ENCODE data around the gene TMEM187.

The TMEM187 gene

DNA sequence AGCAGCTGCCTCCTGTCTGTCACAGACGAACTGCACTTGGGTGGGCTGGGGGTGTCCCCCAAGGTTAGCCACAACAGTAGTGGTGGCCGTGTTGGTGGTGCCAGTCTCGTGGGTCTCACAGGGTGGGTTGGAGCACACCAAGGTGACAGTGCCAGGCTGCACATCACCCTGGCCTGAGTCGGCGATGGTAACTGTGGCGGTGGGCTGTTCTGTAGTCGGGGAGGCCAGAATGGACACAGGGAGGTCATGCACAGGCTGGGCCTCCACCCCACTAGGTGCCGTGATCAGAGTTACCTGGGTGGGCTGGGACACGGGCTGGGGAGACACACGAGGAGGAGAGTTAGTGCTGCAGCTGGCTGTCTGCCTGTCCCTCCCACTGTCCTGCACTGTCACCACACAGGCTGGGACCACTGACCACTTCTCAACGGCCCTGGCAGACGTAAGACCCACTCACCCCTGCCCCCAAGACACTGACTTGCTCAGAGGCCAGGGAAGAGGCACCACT is 17.3 kb upstream of the TMEM187 start:
- no peak for DNase-seq (ENCODE audit: low spot score)

DNA sequence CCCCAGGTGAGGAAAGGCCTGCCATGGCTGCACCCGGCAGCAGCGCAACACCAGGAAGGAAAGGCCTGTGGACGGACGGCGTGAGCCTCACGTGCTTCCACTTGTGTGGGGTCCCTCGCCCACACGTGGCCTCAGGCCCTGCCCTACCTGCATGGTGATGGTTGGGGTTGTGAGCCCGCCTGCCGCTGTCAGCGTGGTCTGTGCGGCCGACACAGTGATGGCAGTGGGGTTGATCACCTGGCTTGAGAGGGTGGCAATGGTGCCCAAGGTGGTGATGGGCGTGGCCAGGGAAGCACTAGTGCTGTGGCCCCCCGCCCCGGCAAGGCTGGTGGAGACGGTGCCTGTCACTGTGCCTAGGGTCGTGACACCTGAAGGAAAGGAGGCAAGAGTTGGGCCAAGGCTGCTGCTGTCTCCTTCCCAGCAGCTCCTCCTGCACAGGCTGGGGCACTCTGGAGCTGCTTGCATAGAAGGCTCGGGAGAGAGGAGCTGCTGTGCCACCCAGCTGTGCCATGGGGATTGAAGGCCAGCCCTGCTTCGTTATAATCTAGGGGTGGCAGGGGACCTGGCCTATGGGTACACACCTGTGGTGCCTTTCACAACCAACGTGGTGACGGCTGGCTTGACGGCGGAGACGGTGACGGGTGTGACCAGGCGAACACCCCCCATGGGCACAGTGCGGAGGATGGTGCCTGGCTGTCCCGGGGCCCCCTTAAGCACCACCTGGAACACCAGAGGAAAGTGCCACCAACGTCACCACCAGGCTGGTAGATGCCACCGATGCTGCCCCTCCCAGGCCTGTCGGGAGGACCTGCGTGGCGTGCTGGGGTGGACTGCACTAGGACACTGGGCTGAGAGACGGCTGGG is 16.3 kb upstream of the TMEM187 start:
- no peak for DNase-seq (ENCODE audit: low spot score)

DNA sequence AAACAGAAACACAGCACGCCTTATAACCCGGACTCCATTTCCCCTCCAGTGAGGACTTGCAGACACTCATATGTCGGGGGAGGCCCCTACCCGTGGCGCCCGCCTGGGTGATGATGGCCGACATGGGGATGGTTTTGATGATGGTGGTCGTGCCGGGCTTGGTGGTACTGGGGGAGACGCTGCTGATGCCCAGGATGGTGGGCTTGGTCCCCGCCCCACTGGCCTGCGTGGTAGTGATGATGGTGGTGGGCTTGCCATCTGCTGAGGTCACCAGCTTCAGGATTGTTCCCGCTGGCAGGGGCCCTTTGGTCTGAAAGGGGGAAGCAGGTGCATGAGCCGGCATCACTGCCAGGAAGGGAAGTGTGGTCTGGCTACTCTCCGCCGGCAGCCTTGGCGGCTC is 15.3 kb upstream of the TMEM187 start:
- DNase-seq (ENCODE audit: low spot score) = no peak

DNA sequence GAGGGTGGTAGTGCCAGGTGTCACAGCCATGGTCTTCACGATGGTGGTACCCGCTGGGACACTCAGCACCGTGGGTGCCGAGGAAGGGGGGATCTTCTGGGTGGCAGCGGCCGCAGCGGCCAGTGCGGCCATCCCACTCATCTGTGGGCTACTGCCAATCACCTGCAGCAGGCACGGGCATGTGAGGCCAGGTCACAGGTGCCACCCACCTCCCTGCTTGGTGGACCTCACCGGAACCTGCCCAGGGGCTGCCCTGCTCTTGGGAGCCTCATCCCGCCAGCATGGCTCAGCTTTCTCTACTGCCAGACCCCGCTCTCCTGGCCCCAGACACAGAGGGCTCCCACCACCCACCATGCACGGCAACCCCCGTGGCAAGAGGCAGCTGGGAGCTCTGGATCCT is 13.9 kb upstream of the TMEM187 start:
- DNase-seq (ENCODE audit: low spot score) = no peak

DNA sequence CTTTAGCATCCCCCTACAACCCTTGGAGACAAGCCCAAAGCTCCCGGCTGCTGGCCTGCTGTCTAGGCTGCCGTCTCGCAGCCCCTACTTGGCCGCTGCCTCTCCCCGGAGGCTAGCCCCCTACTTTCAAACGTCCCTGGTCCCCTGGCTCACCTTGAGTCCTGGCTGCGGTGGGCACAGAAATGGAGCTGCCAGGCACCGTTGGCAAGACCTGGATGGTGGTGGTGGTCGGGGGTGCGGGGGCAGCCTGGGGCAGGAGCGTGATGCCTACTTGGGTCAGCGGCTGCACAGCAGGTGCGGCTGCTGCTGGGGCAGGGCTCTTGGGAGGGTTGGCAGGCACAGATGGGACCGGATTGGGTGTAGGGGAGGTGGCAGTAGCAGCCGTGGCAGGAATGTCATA is 12.9 kb upstream of the TMEM187 start:
- DNase-seq (ENCODE audit: low spot score) = no peak

DNA sequence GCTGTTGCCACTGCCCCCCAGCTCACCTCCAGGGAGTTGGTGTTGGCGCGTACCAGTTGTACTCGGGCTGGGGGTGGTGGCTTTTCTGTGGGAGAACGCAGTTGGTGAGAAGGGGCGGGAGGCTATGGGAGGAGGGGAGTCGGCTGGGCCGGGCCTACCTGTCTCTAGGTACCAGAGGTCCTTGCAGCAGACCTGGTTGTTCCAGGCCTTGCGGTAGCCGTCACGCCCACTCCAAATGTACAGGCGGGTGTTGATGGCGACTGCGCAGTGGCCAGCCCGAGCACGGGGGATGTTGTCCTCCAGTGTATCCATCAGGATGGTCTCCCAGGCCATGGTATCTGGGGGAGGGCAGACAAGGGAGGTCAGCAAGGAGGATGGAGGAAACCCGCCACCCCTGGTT is 12.5 kb upstream of the TMEM187 start:
- no peak for DNase-seq (ENCODE audit: low spot score)

DNA sequence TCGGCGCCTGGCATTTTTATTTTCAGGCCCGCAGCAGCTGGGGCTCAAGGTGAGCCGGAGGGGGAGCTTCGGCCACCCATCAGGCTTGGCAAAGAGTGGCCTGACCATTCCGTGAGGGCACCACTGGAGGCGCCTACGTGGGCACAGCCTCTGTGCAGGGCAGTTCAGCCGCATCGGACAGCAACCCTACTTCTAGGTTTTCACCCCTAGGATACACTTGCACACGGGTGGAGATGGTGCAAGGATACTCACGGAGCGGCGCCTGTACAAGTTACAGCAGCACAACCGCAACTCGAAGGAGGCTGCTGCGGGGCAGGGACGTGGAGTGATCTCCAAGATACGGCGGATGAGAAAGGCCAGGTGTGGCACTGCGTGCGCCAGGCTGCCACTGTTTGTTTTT is 11.8 kb upstream of the TMEM187 start:
- DNase-seq (ENCODE audit: low spot score) = no peak

DNA sequence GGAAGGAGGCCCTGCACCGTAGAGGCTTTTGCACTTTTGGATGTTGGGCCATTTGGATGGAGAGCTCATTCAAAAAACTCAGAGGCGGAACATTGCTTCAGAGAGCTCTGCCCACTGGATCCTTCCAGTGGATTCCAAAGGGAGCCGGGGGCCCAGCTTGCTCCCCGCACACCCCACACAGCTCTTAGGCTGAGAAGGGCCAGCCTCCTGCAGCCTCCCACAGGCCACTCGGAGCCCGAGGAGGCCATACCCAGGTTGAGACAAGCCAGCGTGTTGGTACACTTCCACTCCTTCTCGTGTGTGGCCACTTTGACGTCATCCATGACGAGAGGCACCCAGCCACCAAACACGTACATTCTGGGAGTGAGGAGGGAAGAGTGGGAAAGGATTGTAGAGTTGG is 11.3 kb upstream of the TMEM187 start:
- DNase-seq (ENCODE audit: low spot score) = no peak

DNA sequence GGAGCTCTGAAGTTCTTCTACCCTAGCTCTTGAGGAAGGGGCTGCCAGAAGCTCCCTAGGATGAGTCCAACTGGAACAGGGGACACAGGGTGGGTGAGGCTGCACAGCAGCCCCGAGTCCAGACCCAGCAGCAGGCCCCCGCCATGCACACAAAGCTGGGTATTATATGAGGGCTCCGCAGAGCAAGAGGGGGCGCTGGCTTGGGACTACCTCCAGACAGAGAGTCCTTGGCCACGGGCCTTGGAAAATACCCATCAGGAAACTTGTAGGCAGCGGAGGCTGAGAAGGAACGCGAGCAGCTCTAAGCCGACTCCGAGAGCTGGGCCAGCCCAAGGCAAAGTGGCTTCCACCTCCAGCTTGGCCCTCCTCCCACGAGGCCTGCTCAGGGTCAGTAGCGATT is 9.0 kb upstream of the TMEM187 start:
- no peak for DNase-seq (ENCODE audit: low spot score)

DNA sequence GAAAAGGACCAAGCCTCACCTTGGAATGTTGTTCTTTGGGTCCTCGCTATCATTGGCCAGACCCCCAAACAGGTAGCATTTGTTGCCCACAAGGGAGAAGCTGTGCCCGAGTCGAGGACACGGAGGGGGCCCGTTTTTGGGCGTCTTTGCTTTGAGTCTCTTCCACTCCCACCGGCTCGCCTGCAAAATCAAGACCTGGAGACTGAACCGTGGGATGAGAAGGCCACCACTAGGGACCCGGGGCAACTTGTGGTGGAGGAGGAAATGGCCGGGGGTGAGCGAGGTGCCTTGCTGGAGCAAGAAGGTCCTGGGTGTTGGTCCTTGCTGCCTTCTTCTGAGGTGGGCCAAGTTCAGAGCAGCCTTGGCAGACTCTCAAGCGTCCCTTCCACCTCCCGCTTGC is 8.4 kb upstream of the TMEM187 start:
- no peak for DNase-seq (ENCODE audit: low spot score)

DNA sequence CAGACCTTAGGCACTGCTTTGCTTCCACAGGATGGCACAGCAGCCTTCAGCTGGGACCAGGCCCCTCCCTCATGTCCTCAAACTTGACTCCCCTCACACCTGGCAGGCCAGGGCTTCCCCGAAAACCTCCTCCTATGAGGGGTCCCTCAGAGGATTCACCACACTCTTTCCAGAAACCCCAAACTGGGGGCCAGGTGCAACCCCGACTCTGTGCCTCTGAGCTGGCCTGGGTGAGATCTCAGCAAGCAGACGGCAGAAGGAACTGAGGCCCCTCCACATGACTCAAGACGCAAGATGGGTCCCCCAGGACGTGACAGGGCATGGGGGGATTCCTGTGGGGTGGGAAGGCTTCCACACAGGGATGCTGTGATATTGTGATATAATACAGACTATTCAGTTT is 7.1 kb upstream of the TMEM187 start:
- DNase-seq (ENCODE audit: low spot score) = no peak

DNA sequence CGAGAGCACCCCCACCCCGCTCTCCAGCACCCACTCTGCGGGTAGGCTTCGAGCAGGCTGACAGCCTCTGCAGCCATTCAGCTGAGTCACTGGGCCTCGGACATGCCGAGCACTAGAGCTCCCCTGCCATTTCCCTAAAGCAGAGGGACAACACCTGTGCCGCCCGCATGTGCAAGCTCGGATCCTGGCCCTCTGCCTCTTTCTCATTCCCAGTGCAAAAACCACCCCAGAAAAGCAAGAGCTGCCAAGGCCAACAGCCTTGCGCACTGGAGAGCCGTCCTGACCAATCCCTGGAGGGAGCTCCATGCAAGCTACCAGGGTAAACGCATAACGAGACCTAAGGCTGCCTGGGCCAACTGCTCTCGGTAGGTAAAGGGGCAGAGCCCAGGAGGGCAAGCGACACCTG is 6.3 kb upstream of the TMEM187 start:
- no peak for DNase-seq (ENCODE audit: low spot score)

DNA sequence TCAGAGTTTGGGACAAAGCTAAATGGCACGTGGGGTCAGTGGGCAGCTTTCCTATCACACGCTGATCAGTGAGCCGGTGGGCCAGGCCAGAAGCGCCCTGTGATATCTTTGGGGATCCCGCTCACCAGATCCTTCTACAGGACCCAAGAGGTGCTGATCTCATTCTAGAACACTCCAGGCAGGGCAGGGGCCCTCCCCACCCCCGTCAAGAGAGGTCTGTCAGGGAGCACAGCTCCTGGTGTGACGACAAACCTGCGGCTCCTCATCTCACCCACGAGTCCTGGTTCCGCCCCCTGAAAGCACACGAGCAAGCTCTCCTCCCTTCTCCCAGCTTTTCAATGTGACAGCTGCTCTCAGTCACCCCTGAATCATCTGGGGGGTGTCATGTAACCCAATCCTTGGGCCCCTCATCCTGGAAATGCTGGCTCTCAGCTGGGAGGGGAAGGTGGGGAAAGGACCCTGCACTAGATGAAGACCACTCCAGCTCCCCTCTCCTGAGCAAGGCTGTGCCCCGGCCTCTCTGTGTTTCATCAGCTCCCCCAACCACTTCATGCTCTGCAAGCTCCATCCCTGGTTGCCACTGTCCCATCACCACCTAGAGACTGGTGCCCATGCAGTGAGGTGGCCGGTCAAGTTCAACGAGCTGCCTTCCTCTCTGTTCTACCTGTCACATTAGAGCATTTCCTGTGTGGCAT is 5.6 kb upstream of the TMEM187 start:
- no peak for DNase-seq (ENCODE audit: low spot score)

DNA sequence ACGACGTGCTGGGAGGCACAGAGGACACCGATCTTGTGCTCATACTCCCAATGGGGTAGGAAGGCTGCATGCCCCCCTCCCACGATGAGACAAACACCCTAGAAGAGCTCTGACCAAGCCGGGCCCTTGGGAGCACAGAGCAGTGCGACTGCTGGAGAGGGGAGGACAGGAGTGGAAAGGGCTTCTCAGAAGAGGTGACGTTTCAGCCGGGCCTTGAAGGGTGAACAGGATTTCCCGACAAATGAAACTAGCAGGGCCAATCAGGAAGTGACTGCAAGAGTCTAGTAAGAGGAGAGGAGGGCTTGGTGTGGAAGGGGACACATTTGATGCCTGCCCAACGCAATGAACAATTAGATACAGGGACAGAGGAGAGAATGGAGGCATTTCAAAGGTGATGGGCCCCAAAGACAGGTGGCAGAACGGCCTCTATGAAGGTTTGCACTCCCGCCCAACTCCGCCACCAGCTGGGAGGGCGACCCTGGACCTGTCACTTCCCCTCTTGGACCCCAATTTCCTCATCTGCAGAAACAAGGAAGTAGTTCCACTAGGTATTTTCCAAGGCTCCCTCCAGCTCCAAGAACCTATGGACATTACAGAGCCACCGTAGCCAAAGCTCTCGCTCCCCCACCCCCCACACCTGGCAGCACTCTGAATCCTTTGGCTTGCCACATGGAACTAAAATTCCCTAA is 4.9 kb upstream of the TMEM187 start:
- DNase-seq (ENCODE audit: low spot score) = no peak

DNA sequence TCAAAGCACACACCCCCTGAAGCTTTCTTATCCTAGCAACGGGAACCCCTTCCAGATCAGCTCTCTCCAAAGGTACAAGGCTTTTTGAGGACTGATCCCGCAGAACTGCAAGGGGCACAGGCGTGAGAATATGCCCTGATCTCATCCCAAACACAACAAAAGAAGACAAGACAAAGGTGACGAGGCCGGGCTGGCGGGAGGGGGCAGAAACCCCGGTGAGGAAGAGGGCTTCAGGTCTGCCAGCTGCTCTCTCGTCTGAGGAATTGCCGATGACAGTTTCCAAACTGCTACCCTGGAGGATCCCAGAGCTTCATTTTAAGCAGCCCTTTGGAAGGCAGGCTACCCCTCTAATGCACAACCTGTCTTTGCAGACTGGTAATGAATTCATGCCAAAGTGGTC is 4.3 kb upstream of the TMEM187 start:
- DNase-seq (ENCODE audit: low spot score) = no peak

DNA sequence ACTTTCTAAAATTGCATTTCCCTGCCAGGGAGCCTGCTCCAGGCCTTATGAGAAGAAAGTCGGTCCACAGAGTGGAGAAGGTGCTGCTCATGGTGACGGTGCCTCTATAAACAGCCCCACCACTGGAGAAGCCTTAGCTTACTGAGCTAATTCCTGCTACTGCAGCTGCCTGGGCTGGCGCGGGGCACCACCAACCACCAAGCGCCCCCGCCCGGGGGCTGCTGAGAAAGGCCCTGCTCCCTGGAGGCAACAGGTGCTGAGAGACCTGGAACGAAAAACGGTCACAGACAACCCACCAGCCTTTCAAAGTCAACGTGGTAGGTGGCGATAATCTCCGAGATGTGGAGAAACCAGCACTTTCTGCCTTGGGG is 3.8 kb upstream of the TMEM187 start:
- DNase-seq (ENCODE audit: low spot score) = no peak

DNA sequence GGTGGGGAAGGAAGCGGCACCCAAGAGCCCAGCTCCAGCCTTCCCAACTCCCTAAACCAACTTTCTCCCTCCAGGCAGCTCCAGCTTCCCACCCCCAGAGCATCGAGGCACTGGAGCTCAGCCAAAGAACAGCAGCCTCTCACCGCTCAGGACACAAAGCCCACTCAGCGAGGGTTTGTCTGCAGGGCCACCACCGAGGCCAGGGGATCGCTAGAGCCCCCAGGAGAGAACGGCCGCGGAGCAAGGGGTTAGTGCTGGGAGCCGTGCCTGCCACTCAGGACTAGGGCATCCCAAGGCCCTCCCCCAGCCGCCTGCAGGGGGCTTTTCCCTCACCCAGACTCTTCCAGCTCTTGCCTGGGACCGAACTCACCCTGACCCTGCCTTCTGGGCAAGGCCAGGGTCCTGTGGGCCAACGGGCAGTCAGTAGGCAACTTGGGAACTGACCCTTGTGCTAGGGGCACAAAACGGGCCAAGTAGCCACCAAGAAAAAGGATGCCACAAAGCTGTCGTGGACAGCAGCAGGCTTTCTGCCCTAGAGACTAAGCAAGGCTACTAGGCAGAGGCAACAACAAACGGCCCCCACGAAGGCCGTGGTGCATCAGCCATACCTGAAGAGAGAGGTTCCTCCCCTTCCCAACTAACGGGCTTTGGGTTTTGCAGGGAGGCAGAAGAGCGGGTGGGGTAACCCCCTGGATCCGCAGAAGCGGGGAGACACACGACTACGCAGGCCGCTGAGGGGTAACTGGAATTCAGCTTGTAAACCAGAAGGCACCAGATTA is 3.2 kb upstream of the TMEM187 start:
- DNase-seq (ENCODE audit: low spot score) = no peak

DNA sequence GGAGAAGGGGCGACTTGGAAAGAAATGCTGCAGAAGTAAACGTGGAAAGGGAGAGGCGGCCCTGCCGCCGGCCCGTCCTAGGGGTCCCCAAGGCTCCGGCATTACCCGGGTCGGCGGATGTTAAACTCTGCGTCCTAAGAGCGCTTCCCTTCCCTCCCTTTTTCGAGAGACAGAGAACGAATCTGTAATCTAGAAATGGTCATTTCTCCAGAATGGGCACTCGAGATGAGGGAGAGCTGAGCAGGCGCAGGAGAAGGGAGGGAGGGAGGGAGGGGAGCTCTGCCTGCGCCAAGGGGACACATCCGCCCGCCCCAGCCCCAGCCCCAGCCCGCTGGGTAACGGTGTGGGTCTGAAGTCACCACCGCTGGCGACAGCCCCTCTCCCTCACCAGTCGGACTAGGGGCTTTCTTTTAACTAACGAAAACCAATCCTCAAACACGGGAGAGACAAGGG is 2.6 kb upstream of the TMEM187 start:
- no peak for DNase-seq (ENCODE audit: low spot score)

DNA sequence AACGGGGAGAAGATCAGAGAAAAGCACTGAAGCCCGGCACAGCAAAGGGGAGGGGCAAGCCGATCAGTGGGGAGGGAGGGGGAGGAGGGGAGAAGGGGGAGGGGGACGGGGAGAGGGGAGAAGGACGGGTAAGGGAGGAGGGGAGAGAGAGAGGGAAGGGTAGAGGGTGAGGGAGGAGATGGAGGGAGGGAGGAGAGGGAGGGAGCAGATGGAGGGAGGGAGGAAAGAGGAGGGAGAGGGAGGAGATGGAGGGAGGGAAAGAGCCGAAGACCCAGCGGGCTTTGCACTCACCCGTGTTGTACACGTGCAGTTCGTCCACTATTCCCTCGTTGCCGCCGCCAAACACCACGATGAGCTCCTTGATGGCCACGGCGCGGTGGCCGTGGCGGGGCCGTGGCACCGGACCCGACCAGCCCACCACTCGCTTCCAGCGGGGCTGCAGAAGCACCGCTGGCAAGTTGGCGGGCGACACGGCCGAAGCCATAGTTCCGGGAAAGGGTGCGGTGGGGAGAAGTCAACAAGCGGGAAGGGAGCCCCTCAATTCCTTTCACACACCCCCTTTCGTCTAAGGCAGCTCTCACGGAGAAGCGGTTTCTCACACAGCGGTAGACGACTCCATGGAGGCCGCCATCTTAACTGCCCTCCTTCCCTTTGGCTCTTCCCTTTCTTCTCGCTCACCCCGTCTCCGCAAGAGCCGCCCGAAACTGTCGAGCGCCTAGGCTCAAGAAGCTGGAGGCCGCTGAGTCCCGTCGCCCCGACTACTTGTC is 2.0 kb upstream of the TMEM187 start:
- peak; percentile 55 for DNase-seq (ENCODE audit: low spot score)

DNA sequence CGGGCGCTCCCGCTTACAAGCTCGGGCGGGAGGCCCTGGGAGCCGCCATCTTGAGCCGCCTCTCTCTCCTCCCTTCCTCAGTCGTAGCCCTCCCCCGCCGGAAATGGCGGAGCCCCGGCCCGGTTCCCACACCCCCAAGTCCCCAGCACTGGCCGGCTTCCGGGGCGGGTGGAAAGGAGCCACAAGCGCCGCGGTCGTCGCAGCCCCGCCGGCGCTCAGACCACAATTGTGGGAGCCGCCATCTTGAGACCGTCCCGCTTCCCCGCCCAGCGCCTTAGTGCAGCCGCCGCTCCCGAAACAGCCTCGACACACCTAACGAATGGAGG is 1.5 kb upstream of the TMEM187 start:
- peak; percentile 92 for DNase-seq (ENCODE audit: low spot score)

Measured in AG08396 (cell line).